Stimulated activated CD8-positive, alpha-beta memory T cell treated with anti-CD3 and anti-CD28 coated beads, Interleukin-12 subunit alpha, Interleukin-12 subunit beta, amount 100 ng/mL, for 24 hours (primary cell): ENCODE measurements around the gene BLOC1S1.
"Not testable (repeated sequence)": the region's sequence is repeated elsewhere in the genome, so short reads cannot be mapped to it uniquely, and the experiment has no call there.

Experiments used
- DNase-seq: peaks from one replicate; pipeline ENCODE4 v3.0.0-alpha.2; 2020; ENCODE audit errors: extremely low read depth

Gene BLOC1S1

GRCh38 chr12:55745361-55746173, 29.7 kb downstream of the BLOC1S1 start:
- no peak for DNase-seq

DNA sequence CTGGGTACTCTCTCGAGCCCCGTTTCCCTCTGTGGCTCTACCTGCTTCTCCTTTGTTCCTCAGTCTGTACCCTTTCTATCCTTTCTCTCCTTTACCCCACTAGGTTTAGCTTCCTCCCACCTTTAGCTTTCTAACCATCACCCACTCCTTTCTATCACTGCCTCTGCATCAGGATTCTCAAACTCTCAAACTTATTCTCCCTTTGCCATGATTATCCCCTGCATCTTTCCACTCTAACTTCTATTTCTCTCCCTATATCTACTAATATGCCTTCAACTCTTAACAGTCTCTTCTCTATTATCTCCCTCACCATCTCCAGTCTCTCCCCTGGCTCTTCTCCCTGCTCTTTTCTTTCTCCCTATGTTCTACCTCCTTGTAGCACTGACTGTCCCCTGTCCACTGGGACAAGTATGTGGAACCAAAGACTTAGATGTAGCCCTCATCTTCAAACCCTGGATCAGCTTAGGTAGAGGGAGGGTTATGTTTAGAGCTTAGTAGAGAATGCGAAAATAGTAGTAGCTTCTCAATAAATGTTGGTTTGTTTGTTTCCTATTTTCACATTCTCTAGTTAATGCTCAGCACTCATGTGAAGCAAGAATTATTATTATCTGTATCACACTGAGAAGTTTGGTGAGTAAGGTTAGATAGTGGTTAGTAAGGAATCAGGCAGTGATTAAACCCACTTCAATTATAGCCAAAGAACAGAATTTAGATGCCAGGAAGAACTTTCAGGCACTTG, 30.5 kb downstream of the BLOC1S1 start:
- no peak for DNase-seq

DNA sequence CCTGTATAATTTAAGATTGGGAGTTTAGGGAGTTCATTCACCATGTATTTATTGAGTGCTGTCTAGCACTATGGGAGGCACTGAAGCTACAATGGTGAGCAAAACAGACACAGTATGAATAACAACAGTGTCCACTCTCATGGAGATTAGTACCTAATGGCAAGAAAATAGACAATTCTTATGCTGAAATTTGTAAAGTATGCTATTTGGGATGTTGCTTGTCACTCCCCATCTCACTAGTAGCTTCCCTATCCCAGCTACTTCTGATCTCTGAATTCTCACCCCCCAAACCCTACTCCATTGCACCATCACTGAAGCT, 31.0 kb downstream of the BLOC1S1 start:
- no peak for DNase-seq

GRCh38 chr12:55748230-55748993, 32.6 kb downstream of the BLOC1S1 start:
- DNase-seq: no peak

GRCh38 chr12:55755246-55755645, 39.4 kb downstream of the BLOC1S1 start:
- no peak for DNase-seq

- DNase-seq: no peak
Observed at GRCh38 chr12:55757701-55758100, 41.9 kb downstream of the BLOC1S1 start.

- DNase-seq: not testable (repeated sequence)
Observed at GRCh38 chr12:55758575-55758974, 42.7 kb downstream of the BLOC1S1 start.

GRCh38 chr12:55760663-55761062, 44.8 kb downstream of the BLOC1S1 start:
- no peak for DNase-seq

DNA sequence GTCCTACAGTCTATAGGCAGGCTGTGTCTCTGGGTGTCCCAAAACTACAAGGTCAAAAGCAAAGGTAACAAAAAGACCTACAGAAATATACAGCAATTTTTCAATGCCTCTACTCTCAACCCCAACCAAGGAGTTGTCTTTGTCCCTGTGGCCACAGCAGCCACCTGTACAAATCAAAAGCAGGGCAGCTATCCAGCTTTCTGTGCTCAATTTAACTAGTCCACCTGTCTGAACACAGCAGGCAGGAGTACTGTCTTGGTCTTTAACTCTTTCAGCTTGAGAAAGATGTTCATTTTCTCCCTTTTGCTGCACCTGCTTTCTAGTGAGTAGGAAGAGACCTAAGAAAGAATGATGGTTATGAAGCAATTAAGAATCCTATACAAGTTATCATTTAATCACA, 46.8 kb downstream of the BLOC1S1 start:
- no peak for DNase-seq

- no peak for DNase-seq
Observed at GRCh38 chr12:55765736-55766290, 50.0 kb downstream of the BLOC1S1 start.

DNA sequence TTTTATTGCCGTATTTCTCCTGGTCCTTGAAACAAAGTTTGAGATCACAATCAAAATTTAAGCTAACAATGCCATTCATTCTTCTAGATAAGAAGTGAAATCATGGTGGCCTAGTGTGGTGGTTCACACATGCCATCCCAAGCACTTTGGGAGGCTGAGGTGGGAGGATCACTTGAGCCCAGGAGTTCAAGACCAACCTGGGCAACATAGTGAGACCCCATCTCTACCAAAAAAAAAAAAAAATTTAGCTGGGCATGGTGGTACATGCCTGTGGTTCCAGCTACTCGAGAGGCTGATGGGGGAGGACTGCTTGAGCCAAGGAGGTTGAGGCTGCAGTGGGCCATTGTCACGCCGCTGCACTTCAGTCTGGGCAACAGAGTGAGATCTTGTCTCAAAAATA, 51.3 kb downstream of the BLOC1S1 start:
- DNase-seq: no peak
